GM12891 (cell line): ENCODE measurements around the gene CITED1.

Experiments used
- POLR2A ChIP-seq: IDR thresholded peaks from 2 replicates; pipeline ENCODE4 v1.6.1; 2011; ENCODE audit warnings: low read depth, low read length, control low read depth
- POLR2AphosphoS5 ChIP-seq: IDR thresholded peaks from 2 replicates; pipeline ENCODE4 v1.6.1; 2011; ENCODE audit warnings: low read depth, low read length, control low read depth
- TAF1 ChIP-seq: IDR thresholded peaks from 2 replicates; pipeline ENCODE4 v1.6.1; 2011; ENCODE audit warnings: low read depth, low read length, control low read depth

DNA sequence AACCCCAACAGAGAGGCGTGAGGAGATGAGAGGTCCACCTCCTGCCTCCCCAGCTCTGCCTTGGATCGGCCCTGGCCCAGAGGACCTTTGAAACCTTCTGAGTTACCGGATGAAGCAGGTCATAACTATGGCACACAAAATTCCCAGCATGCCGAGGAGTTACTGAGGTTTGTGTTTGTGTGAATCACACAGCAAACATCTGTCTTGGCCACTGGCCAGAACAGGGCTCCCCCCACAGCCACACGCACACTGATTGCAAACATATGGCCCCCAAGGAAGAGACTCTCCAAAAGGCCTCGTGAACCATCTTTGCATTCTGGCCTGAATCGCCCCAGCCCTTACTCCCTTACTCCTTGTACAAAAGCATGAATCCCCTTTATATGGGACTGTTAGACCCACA is 47.5 kb downstream of the CITED1 start:
- TF ChIP-seq POLR2A (no peak), TAF1 (no peak), POLR2AphosphoS5 (no peak)
